GM12892 (cell line): ENCODE results near the gene KCNH1.

Experiments used
- POLR2A ChIP-seq: IDR thresholded peaks from 2 replicates; pipeline ENCODE4 v1.6.1; 2011; ENCODE audit warnings: low read depth, low read length, control low read depth
- POLR2AphosphoS5 ChIP-seq: IDR thresholded peaks from 2 replicates; pipeline ENCODE4 v1.6.1; 2011; ENCODE audit warnings: low read depth, low read length, control low read depth

DNA sequence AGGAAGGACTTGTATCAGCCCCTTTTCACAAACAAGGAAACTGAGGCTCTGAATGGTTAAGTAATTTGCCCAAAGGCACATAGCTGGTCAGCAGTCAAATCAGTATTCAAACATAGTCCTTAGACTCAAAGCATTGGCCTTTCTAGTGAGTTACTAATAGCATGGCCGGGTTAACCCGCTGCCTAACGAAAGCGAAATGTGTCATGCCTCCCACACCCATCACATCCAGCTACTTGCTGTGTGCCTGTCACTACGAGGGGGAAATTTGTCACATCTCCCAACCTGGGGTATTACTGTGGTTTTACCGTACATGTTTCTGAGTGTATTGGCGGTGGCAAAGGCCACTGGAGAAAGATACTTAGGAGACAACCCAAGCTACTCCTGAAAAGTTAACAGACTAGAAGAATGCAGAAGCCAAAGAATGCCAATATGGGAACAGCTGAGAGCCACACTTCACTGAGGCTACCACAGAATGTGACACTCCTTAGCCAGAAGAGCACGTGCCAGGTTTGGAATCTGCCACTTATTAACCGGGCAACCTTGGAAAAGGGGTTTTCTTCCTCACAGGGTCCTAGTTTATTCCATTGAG lies 363.5 kb downstream of the KCNH1 start:
- TF ChIP-seq POLR2AphosphoS5 (no peak), POLR2A (no peak)
